ENCODE data around the gene PLA1A.

PLA1A gene

DNA sequence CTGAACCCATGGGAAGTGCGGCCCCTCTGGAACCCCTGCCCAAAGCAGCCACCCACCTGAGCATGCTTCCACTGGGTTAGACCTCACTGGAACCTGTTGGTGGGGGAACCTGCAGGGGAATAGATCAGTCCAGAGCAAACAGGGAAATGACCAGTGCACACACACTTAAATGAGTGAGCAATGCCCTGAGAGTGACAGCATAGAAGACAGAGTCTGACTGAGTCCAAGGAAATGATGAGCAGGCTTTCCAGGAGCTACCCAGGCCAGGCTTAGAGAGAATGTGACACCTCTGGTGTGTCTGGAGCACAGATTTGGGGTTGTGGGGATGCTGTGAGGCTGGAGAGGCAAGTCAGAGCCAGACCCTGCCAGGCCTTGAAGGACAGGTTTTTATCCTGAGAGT lies 28.5 kb downstream of the PLA1A start:
- 100% methylated on average over 1 of the region's 1 CpG; no CpG with 5 or more reads in 1 of the 2 experiments for WGBS, 2 experiments (ENCODE audit: insufficient coverage in 2 of 2)
- Histone ChIP-seq H3K4me1 (ENCODE audit: control insufficient read depth, insufficient read depth, low read length, poor library complexity, severe bottlenecking) (peaks cover 15% of the 10 kb centered on the region), H3K36me3 (ENCODE audit: control insufficient read depth, insufficient read depth, low read length) (no peaks in the 10 kb centered on the region)

GRCh38 chr3:119627461-119627860 lies 29.8 kb downstream of the PLA1A start:
- H3K4me1 ChIP-seq (ENCODE audit: control insufficient read depth, insufficient read depth, low read length, poor library complexity, severe bottlenecking) = peaks cover 15% of the 10 kb centered on the region
- 86 to 88% methylated on average over 7 to 8 of the region's 8 CpGs for WGBS, 2 experiments (ENCODE audit: insufficient coverage in 2 of 2)
- no peaks in the 10 kb centered on the region for H3K9me3 ChIP-seq (ENCODE audit: control insufficient read depth, low read length)
- no peak overlapping the region for H3K27ac ChIP-seq (ENCODE audit: low read depth, low read length, severe bottlenecking)
- H3K36me3 ChIP-seq (ENCODE audit: control insufficient read depth, insufficient read depth, low read length) = no peaks in the 10 kb centered on the region
- H3K4me3 ChIP-seq (ENCODE audit: extremely low read depth, insufficient read depth, low read length, poor library complexity, severe bottlenecking) = no peak overlapping the region

More for the DNA sequence above, 28.5 kb downstream of the PLA1A start:
- Histone ChIP-seq H3K27ac (ENCODE audit: low read depth, low read length, severe bottlenecking) (no peak overlapping the region), H3K4me3 (ENCODE audit: extremely low read depth, insufficient read depth, low read length, poor library complexity, severe bottlenecking) (no peak overlapping the region), H3K9me3 (ENCODE audit: control insufficient read depth, low read length) (no peaks in the 10 kb centered on the region)

DNA sequence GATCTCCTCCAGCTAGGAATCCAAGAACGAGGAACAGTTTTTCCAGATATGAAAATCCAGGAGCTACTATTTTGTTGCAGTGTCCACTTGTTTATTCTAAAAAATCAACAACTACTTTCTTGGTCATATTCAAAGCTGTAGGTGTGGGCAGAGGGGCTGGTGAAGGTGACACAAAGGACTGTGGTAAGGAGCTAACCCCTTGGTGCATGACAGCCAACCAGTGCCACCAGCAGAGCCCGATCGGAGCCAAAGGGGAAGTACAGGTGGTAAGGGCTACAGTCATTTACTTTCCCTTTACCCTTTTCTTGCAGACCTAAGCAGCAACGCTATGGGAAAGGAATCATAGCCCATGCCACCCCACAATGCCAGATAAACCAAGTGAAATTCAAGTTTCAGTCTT lies 30.7 kb downstream of the PLA1A start:
- Histone ChIP-seq H3K4me1 (ENCODE audit: control insufficient read depth, insufficient read depth, low read length, poor library complexity, severe bottlenecking) (peaks cover 15% of the 10 kb centered on the region), H3K36me3 (ENCODE audit: control insufficient read depth, insufficient read depth, low read length) (no peaks in the 10 kb centered on the region), H3K9me3 (ENCODE audit: control insufficient read depth, low read length) (no peaks in the 10 kb centered on the region), H3K4me3 (ENCODE audit: extremely low read depth, insufficient read depth, low read length, poor library complexity, severe bottlenecking) (no peak overlapping the region), H3K27ac (ENCODE audit: low read depth, low read length, severe bottlenecking) (no peak overlapping the region)
- WGBS, 2 experiments (ENCODE audit: insufficient coverage in 2 of 2) = 94 to 100% methylated on average over 1 to 2 of the region's 4 CpGs

DNA sequence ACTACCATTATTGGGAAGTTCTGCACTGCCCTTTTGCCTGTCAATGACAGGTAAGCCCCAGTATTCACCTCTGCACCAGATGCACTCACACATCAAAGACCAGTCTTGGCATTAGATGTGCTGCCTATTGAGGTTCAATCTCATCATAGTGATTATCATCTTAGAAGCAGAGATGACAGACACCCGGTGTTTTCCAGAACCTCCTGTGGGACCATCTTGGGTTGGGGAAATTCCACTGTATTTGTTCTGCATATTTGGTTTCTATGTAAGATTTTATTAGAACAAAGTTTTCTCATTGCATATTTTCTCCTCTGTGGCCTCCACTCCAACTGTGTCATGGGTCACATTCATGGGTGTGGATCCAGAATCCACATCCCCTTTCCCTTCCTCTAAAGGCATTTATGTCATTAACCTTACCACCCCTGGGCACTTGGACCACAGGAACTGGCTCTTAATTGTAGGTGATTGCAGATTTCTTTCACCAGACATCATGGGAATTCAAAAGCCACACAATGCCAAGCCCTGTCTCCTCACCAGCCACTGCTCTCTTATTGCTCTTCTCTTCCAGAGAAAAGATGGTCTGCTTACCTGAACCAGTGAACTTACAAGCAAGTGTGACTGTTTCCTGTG lies 31.2 kb downstream of the PLA1A start:
- Histone ChIP-seq H3K9me3 (ENCODE audit: control insufficient read depth, low read length) (no peaks in the 10 kb centered on the region), H3K4me3 (ENCODE audit: extremely low read depth, insufficient read depth, low read length, poor library complexity, severe bottlenecking) (no peak overlapping the region), H3K4me1 (ENCODE audit: control insufficient read depth, insufficient read depth, low read length, poor library complexity, severe bottlenecking) (peaks cover 15% of the 10 kb centered on the region), H3K36me3 (ENCODE audit: control insufficient read depth, insufficient read depth, low read length) (no peaks in the 10 kb centered on the region), H3K27ac (ENCODE audit: low read depth, low read length, severe bottlenecking) (no peak overlapping the region)
- WGBS, 2 experiments (ENCODE audit: insufficient coverage in 2 of 2) = no CpG with 5 or more reads among the region's 1 CpG

GRCh38 chr3:119630128-119630879 lies 32.6 kb downstream of the PLA1A start:
- H3K4me1 ChIP-seq (ENCODE audit: control insufficient read depth, insufficient read depth, low read length, poor library complexity, severe bottlenecking) = peaks cover 14% of the 10 kb centered on the region
- no peak overlapping the region for H3K27ac ChIP-seq (ENCODE audit: low read depth, low read length, severe bottlenecking)
- no peaks in the 10 kb centered on the region for H3K36me3 ChIP-seq (ENCODE audit: control insufficient read depth, insufficient read depth, low read length)
- WGBS, 2 experiments (ENCODE audit: insufficient coverage in 2 of 2) = 92 to 97% methylated on average over 2 to 3 of the region's 8 CpGs
- no peak overlapping the region for H3K4me3 ChIP-seq (ENCODE audit: extremely low read depth, insufficient read depth, low read length, poor library complexity, severe bottlenecking)
- H3K9me3 ChIP-seq (ENCODE audit: control insufficient read depth, low read length) = no peaks in the 10 kb centered on the region

- no peaks in the 10 kb centered on the region for H3K36me3 ChIP-seq (ENCODE audit: control insufficient read depth, insufficient read depth, low read length)
- H3K4me1 ChIP-seq (ENCODE audit: control insufficient read depth, insufficient read depth, low read length, poor library complexity, severe bottlenecking) = peaks cover 8% of the 10 kb centered on the region
- WGBS, 2 experiments (ENCODE audit: insufficient coverage in 2 of 2) = 84 to 86% methylated on average over 3 of the region's 7 CpGs
- H3K27ac ChIP-seq (ENCODE audit: low read depth, low read length, severe bottlenecking) = no peak overlapping the region
- no peaks in the 10 kb centered on the region for H3K9me3 ChIP-seq (ENCODE audit: control insufficient read depth, low read length)
- no peak overlapping the region for H3K4me3 ChIP-seq (ENCODE audit: extremely low read depth, insufficient read depth, low read length, poor library complexity, severe bottlenecking)
These were observed 33.2 kb downstream of the PLA1A start for GRCh38 chr3:119630880-119631329.

- Histone ChIP-seq H3K27ac (ENCODE audit: low read depth, low read length, severe bottlenecking) (no peak overlapping the region), H3K36me3 (ENCODE audit: control insufficient read depth, insufficient read depth, low read length) (no peaks in the 10 kb centered on the region), H3K9me3 (ENCODE audit: control insufficient read depth, low read length) (no peaks in the 10 kb centered on the region), H3K4me1 (ENCODE audit: control insufficient read depth, insufficient read depth, low read length, poor library complexity, severe bottlenecking) (peaks cover 3% of the 10 kb centered on the region), H3K4me3 (ENCODE audit: extremely low read depth, insufficient read depth, low read length, poor library complexity, severe bottlenecking) (no peak overlapping the region)
- 63 to 88% methylated on average over 1 to 3 of the region's 3 CpGs for WGBS, 2 experiments (ENCODE audit: insufficient coverage in 2 of 2)
These were observed 33.8 kb downstream of the PLA1A start for GRCh38 chr3:119631516-119631915.

DNA sequence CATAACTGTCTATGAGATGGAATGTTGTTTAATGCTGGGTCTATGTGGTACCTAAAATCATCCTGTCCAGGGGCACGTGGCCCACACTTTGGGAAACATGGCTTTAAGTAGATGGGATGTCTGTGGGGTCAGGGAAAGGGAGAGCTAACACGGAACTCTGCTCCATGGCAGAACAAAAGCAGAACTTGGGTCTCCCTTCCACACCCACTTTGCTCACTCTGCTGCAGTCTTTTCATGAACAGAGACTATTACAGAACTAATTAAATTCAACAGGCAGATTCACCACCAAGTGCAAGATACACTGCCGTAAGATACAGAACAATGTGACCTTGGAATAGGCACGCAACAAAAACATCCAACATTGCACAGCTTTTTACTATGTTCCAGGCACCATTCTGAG lies 34.5 kb downstream of the PLA1A start:
- peaks cover 3% of the 10 kb centered on the region for H3K4me1 ChIP-seq (ENCODE audit: control insufficient read depth, insufficient read depth, low read length, poor library complexity, severe bottlenecking)
- no peaks in the 10 kb centered on the region for H3K9me3 ChIP-seq (ENCODE audit: control insufficient read depth, low read length)
- H3K27ac ChIP-seq (ENCODE audit: low read depth, low read length, severe bottlenecking) = no peak overlapping the region
- no peak overlapping the region for H3K4me3 ChIP-seq (ENCODE audit: extremely low read depth, insufficient read depth, low read length, poor library complexity, severe bottlenecking)
- no peaks in the 10 kb centered on the region for H3K36me3 ChIP-seq (ENCODE audit: control insufficient read depth, insufficient read depth, low read length)
- 90 to 94% methylated on average over 3 to 4 of the region's 4 CpGs for WGBS, 2 experiments (ENCODE audit: insufficient coverage in 2 of 2)

DNA sequence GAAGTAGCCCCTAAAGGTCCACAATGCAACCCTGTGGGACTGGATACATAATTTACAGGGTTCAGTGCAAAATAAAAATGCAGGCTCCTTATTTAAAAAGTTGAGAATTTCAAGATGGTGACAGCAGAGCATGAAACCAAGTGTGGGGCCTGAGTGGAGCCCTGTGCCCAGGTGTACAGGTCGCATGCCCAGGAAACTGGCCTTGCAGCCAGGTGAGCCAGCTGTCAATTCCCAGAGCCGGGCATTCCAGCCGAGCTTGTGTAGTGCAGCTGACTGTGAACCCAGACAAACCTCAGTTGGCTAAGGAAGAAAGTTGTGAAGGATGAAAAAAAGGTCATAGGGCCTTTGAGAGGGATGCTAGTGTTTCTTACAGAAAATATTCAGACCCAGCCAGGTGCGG lies 35.1 kb downstream of the PLA1A start:
- Histone ChIP-seq H3K36me3 (ENCODE audit: control insufficient read depth, insufficient read depth, low read length) (no peaks in the 10 kb centered on the region), H3K4me1 (ENCODE audit: control insufficient read depth, insufficient read depth, low read length, poor library complexity, severe bottlenecking) (peaks cover 7% of the 10 kb centered on the region), H3K27ac (ENCODE audit: low read depth, low read length, severe bottlenecking) (no peak overlapping the region), H3K4me3 (ENCODE audit: extremely low read depth, insufficient read depth, low read length, poor library complexity, severe bottlenecking) (no peak overlapping the region), H3K9me3 (ENCODE audit: control insufficient read depth, low read length) (no peaks in the 10 kb centered on the region)
- WGBS, 2 experiments (ENCODE audit: insufficient coverage in 2 of 2) = 64 to 65% methylated on average over 4 of the region's 4 CpGs

DNA sequence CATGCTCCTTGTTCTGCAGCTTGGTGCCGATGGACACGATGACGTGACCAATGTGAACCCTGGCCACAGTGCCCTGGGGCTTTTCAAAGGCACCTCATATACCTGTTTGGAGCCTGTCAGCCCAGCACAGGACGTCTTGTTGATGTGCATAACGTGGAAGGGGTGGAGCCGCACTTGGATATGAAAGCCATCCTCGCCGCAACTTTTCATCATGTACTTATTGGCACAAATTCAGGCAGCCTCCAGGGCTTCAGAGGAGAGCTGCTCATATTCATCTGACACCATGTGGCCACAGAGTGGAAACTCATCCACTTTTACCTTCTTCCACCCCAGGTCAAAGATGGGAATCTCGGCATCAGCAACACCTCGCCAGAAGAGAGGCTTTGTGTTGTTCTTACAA lies 38.0 kb downstream of the PLA1A start:
- Histone ChIP-seq H3K27ac (ENCODE audit: low read depth, low read length, severe bottlenecking) (no peak overlapping the region), H3K4me1 (ENCODE audit: control insufficient read depth, insufficient read depth, low read length, poor library complexity, severe bottlenecking) (peaks cover 18% of the 10 kb centered on the region), H3K9me3 (ENCODE audit: control insufficient read depth, low read length) (no peaks in the 10 kb centered on the region), H3K36me3 (ENCODE audit: control insufficient read depth, insufficient read depth, low read length) (no peaks in the 10 kb centered on the region), H3K4me3 (ENCODE audit: extremely low read depth, insufficient read depth, low read length, poor library complexity, severe bottlenecking) (no peak overlapping the region)
- WGBS, 2 experiments (ENCODE audit: insufficient coverage in 2 of 2) = 93 to 99% methylated on average over 8 of the region's 10 CpGs

DNA sequence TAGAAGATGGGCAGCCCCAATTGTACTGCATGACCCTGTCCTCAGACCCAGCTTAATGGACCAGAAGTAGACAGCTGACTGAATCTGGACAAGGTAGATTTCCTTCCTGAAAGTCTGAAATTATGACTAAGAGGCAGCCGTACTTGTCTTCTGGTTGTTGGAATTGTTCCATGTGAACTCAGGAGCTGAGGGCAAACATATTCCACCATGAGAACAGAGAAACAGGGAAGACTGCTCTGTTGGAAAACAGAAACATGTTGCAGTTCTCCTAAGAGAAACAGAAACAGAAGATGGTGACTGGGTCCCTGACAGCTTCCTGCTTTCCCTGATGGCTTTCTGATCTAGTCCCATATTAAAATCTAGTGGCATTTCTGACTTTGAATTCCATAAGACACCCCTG lies 38.6 kb downstream of the PLA1A start:
- H3K27ac ChIP-seq (ENCODE audit: low read depth, low read length, severe bottlenecking) = no peak overlapping the region
- H3K9me3 ChIP-seq (ENCODE audit: control insufficient read depth, low read length) = no peaks in the 10 kb centered on the region
- H3K36me3 ChIP-seq (ENCODE audit: control insufficient read depth, insufficient read depth, low read length) = no peaks in the 10 kb centered on the region
- peaks cover 17% of the 10 kb centered on the region for H3K4me1 ChIP-seq (ENCODE audit: control insufficient read depth, insufficient read depth, low read length, poor library complexity, severe bottlenecking)
- H3K4me3 ChIP-seq (ENCODE audit: extremely low read depth, insufficient read depth, low read length, poor library complexity, severe bottlenecking) = no peak overlapping the region
- 100% methylated on average over 1 of the region's 1 CpG for WGBS, 2 experiments (ENCODE audit: insufficient coverage in 2 of 2)
